GM12878 (cell line): Measurements from ENCODE around the gene SERPINE1. TPM values are rescaled to one million over a fixed set of nuclear protein-coding genes. Genes with fewer than 3 reads are reported as not detected.

ENCODE experiments used
- ASH2L ChIP-seq: fragments of 300-600, 200-600 bp; sonication (generic); IDR thresholded peaks from 2 replicates; pipeline ENCODE4 v1.6.1; 2017; ENCODE audit warnings: low read depth, mild to moderate bottlenecking, borderline replicate concordance
- BHLHE40 ChIP-seq, 2 experiments: fragments of 450-650 bp in 1 of 2; IDR thresholded peaks; 2 replicates each; pipeline ENCODE4 v1.6.1; 2011 to 2017; ENCODE audit warnings: low read depth in 2 of 2, borderline replicate concordance in 1 of 2, improper control_type of control experiment in 1 of 2, low read length in 1 of 2, mild to moderate bottlenecking in 1 of 2
- CHD1 ChIP-seq: IDR thresholded peaks from 2 replicates; pipeline ENCODE4 v1.6.1; 2012; ENCODE audit warnings: low read depth, low read length, improper control_type of control experiment
- E4F1 ChIP-seq: fragments of 450-650 bp; IDR thresholded peaks from 2 replicates; pipeline ENCODE4 v1.6.1; 2018; ENCODE audit warnings: borderline replicate concordance, mild to moderate bottlenecking; ENCODE audit not compliant: partially characterized antibody
- ELK1 ChIP-seq: IDR thresholded peaks from 2 replicates; pipeline ENCODE4 v1.6.1; 2012; ENCODE audit warnings: low read depth, low read length, improper control_type of control experiment
- HDAC2 ChIP-seq: fragments of 200-600 bp; sonication (generic); IDR thresholded peaks from 2 replicates; pipeline ENCODE4 v1.6.1; 2017
- NR2C2 ChIP-seq: IDR thresholded peaks from 2 replicates; pipeline ENCODE4 v1.6.1; 2011; ENCODE audit warnings: borderline replicate concordance, low read depth; ENCODE audit not compliant: control insufficient read depth, insufficient read length
- ZBTB11 ChIP-seq: fragments of 450-650 bp; formaldehyde crosslinking; IDR thresholded peaks from 2 replicates; pipeline ENCODE4 v1.5.0; 2022; ENCODE audit warnings: mild to moderate bottlenecking, missing genetic modification characterization
- polyA plus RNA-seq, 11 experiments: library from polyadenylated mRNA; depleted of rRNA in 4 of 11; unstranded in 6 of 11; stranded (reverse) in 5 of 11; fragments of >200 nt; fragmentation: Nextera tagmentation in 4 of 11; fragmentation: Illumina TruSeq in 1 of 11; extraction: Ambion mirVana in 4 of 11; extraction: Trizol in 1 of 11; gene quantifications; 1 replicate in 1 of 11; 2 replicates in 10 of 11; pipeline versions ENCODE4 v1.2.1 to v1.2.3, GENCODE V29; 2011 to 2016; ENCODE audit warnings: inconsistent platforms in 2 of 11, missing spikeins in 2 of 11, low read depth in 1 of 11
- total RNA-seq, 4 experiments: library from RNA; depleted of rRNA in 3 of 4; stranded (reverse); fragments of >200 nt in 3 of 4; fragmentation: Illumina TruSeq in 1 of 4; extraction: Trizol in 1 of 4; gene quantifications; 2 replicates each; pipeline versions ENCODE4 v1.2.1 to v1.2.3, GENCODE V29; 2013 to 2021
- TF ChIP-seq, protein P1 (sequence below): IDR thresholded peaks from 2 replicates; pipeline ENCODE4 v1.6.1; 2012; ENCODE audit warnings: improper control_type of control experiment, low read depth, low read length; ENCODE audit not compliant: insufficient replicate concordance

Gene SERPINE1
- total and polyA plus RNA-seq, 10 of the 15 experiments (the other 5 are each of a cell fraction or from before 2014, with no cell fraction given) = 0.20 to 2.4 (median 0.44) TPM

GRCh38 chr7:101177644-101178043 is 50.7 kb downstream of the SERPINE1 start (continued):
- TF ChIP-seq ZBTB11 (CRISPR knock-in tag) = no peak
- no peak for TF ChIP-seq BHLHE40 (IDR thresholded peaks at IDR 0.05; ENCODE audit: borderline replicate concordance in 1 of 2, low read depth in 2 of 2, low read length in 1 of 2)
- no peak for TF ChIP-seq E4F1
- no peak for TF ChIP-seq CHD1
- no peak for TF ChIP-seq ASH2L
- TF ChIP-seq, protein P1, sequence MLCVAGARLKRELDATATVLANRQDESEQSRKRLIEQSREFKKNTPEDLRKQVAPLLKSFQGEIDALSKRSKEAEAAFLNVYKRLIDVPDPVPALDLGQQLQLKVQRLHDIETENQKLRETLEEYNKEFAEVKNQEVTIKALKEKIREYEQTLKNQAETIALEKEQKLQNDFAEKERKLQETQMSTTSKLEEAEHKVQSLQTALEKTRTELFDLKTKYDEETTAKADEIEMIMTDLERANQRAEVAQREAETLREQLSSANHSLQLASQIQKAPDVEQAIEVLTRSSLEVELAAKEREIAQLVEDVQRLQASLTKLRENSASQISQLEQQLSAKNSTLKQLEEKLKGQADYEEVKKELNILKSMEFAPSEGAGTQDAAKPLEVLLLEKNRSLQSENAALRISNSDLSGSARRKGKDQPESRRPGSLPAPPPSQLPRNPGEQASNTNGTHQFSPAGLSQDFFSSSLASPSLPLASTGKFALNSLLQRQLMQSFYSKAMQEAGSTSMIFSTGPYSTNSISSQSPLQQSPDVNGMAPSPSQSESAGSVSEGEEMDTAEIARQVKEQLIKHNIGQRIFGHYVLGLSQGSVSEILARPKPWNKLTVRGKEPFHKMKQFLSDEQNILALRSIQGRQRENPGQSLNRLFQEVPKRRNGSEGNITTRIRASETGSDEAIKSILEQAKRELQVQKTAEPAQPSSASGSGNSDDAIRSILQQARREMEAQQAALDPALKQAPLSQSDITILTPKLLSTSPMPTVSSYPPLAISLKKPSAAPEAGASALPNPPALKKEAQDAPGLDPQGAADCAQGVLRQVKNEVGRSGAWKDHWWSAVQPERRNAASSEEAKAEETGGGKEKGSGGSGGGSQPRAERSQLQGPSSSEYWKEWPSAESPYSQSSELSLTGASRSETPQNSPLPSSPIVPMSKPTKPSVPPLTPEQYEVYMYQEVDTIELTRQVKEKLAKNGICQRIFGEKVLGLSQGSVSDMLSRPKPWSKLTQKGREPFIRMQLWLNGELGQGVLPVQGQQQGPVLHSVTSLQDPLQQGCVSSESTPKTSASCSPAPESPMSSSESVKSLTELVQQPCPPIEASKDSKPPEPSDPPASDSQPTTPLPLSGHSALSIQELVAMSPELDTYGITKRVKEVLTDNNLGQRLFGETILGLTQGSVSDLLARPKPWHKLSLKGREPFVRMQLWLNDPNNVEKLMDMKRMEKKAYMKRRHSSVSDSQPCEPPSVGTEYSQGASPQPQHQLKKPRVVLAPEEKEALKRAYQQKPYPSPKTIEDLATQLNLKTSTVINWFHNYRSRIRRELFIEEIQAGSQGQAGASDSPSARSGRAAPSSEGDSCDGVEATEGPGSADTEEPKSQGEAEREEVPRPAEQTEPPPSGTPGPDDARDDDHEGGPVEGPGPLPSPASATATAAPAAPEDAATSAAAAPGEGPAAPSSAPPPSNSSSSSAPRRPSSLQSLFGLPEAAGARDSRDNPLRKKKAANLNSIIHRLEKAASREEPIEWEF = no peak
- TF ChIP-seq HDAC2 = no peak
- no peak for TF ChIP-seq NR2C2
- no peak for TF ChIP-seq ELK1
